GM12872 (cell line): ENCODE results near the gene PLIN1.

ENCODE experiments used
- TF ChIP-seq, protein P1 (sequence below): IDR thresholded peaks from 3 replicates; pipeline ENCODE4 v1.5.1; 2011; ENCODE audit warnings: low read depth, mild to moderate bottlenecking, low read length, moderate library complexity; ENCODE audit not compliant: insufficient read depth

PLIN1 gene

GRCh38 chr15:89695198-89695597 lies 16.0 kb upstream of the PLIN1 start:
- TF ChIP-seq, protein P1, sequence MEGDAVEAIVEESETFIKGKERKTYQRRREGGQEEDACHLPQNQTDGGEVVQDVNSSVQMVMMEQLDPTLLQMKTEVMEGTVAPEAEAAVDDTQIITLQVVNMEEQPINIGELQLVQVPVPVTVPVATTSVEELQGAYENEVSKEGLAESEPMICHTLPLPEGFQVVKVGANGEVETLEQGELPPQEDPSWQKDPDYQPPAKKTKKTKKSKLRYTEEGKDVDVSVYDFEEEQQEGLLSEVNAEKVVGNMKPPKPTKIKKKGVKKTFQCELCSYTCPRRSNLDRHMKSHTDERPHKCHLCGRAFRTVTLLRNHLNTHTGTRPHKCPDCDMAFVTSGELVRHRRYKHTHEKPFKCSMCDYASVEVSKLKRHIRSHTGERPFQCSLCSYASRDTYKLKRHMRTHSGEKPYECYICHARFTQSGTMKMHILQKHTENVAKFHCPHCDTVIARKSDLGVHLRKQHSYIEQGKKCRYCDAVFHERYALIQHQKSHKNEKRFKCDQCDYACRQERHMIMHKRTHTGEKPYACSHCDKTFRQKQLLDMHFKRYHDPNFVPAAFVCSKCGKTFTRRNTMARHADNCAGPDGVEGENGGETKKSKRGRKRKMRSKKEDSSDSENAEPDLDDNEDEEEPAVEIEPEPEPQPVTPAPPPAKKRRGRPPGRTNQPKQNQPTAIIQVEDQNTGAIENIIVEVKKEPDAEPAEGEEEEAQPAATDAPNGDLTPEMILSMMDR: no peak

GRCh38 chr15:89693696-89694095 lies 14.5 kb upstream of the PLIN1 start:
- TF ChIP-seq, protein P1: no peak

DNA sequence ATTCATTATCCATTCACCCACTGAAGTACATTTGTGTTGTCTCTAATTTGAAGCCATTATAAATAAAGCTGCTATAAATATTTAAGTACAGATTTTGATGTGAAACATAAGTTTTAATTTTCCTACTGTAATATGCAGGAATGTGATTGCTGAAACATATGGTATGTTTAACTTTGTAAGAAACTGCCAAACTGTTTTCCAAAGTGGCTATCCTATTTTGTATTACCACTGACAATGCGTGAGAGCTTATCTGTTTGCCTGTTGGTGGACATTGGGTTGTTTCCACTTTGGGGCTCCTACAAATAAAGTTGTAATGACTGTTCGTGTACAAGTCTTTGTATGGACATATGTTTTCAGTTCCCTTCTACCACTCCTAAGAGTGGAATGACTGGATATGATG lies 13.9 kb upstream of the PLIN1 start:
- TF ChIP-seq, protein P1: no peak

- TF ChIP-seq, protein P1: no peak
Measured at GRCh38 chr15:89690276-89691218, 11.4 kb upstream of the PLIN1 start, which contains the start of the genes PEX11A and WDR93. Gene PEX11A, minus strand, starts transcription at chr15:89690754. Its CDS starts 122 bp downstream, at chr15:89690632. Gene WDR93, plus strand, starts transcription at chr15:89690811. Its CDS starts 10,936 bp downstream, at chr15:89701747.

GRCh38 chr15:89686522-89686921 lies 7.4 kb upstream of the PLIN1 start:
- TF ChIP-seq, protein P1: no peak

DNA sequence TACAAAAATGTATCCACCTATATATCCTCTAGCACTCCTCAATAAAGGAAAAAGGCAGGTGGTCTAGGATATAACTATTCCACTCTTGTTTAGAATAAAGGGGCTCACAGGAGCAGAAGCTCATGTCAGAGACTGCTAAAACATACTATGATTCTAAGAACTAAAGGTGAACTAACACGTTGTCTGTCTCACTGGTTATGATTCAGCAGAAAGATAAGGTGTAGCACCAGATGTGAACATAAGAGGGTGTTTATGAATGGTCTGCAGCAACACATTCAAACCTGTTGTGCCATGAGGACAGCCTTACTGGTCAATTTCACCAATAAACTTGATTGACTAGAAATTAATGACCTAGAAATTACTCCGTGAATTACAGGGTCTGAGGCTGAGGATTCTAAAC lies 6.8 kb upstream of the PLIN1 start:
- TF ChIP-seq, protein P1: no peak

DNA sequence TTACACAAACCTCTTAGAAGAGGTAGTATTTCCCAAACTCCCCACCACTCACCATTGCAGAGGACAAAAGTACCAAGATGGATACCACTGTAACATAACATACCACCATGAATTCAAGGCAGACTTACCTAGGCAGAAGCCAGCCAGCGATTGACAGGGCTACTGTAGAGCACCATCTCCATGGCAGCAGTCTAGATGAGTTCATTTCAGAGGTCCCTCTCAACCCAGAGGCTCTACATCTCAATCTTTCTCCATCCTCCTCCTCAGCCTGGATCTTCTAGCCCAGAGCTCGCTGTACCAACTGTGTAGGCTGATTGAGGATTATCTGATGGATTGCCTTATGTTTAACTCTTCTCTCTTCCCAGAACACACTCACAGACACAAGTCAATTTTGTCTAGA lies 2.0 kb upstream of the PLIN1 start:
- TF ChIP-seq, protein P1: no peak
